ENCODE data around the gene CACNA1C.
"Not testable (repeated sequence)": the region's sequence is repeated elsewhere in the genome, so short reads cannot be mapped to it uniquely, and the experiment has no call there.

CACNA1C gene

DNA sequence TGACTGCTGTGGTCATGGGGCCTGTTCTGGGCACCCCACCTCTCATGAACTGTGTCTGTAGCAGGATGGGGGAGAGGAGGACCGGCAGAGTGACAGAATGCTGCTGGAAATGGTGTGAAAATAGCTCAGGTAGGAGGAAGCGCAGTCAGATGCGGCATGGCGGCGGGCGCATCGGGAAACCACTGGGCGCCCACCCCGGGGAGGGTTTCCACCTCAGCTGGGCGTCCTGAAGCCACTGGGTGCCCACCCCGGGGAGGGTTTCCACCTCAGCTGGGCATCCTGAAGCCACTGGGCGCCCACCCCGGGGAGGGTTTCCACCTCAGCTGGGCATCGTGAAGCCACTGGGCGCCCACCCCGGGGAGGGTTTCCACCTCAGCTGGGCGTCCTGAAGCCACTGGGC, 52.6 kb downstream of the CACNA1C start:
- not testable (repeated sequence) for H3K4me3 ChIP-seq (ENCODE audit: low read depth, low read length); DNase-seq (ENCODE audit: low read depth)

DNA sequence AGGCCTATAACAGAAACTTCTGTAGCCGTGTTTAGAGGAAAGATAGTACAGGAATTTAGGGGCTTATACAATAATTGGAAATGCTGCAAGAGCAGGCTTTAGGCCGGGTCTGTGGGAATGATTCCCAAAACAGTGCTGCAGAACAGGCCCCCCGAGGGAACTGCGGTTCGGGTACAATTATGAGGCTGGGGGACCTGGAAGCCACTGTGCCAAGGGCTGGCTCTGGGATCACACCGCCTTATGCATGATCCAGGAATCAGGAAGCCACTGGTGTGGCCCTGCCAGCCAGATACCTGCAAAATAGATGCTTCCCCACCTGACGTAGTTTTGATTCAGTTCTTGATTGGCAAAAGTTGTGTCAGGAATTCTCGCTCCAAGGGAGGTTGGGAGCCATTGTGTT, 55.4 kb downstream of the CACNA1C start:
- DNase-seq (ENCODE audit: low read depth): no peak

DNA sequence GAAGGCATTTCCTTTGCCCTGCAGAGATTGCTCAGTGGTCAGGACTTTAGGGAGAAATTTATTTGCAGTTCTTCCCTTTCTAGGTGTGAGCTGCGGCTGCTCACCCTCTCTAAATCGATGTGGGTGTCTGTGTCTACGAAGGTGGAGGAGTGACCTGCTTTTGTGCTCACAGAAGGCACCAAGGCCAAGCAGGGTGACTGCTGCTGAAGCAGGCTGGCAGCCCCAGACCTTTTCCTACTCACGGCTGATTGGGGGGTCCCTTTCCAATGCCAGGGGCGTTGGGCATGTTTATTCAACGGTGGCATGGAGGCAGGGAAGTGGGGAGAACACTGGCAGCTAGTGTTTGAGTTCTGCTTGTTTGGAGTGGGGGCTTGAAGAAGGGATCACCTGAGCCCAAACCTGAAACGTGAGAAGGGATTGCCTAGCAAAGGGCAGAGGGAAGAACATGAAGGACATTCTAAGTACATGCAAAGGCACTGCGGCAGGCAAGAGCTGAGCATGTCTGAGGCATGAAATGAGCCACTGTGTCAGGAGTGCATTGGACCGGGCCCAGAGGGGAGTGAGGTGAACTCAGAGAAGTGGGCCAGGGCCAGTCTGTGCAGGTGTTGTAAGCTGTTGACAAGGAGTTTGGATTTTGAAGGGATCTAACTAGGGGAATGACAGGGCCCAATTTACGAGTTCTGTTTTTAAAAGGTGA, 56.3 kb downstream of the CACNA1C start:
- no peak overlapping the region for H3K4me3 ChIP-seq (ENCODE audit: low read depth, low read length)
- DNase-seq (ENCODE audit: low read depth): no peak

More for the DNA sequence above, 55.4 kb downstream of the CACNA1C start:
- no peak overlapping the region for H3K4me3 ChIP-seq (ENCODE audit: low read depth, low read length)

DNA sequence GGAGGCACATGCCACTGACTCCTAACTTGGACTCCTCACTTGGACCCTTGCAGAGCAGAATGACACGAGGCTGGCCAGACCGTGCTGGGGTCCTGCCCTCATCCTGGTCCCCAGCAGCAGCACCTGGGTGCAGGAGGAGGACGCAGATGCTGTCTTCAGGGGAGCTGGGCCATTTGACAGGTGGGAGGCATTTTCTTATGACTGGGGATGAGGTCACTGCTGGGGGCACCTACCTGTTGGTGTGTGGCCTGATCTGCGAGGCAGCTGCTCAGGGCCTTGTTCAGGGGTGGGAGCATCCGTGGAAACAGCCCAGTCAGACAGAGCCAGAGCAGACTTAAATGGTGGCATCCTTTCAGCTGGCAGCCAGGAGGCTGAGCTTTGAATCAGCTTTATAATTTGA, 57.3 kb downstream of the CACNA1C start:
- no peak for DNase-seq (ENCODE audit: low read depth)
- no peak overlapping the region for H3K4me3 ChIP-seq (ENCODE audit: low read depth, low read length)

DNA sequence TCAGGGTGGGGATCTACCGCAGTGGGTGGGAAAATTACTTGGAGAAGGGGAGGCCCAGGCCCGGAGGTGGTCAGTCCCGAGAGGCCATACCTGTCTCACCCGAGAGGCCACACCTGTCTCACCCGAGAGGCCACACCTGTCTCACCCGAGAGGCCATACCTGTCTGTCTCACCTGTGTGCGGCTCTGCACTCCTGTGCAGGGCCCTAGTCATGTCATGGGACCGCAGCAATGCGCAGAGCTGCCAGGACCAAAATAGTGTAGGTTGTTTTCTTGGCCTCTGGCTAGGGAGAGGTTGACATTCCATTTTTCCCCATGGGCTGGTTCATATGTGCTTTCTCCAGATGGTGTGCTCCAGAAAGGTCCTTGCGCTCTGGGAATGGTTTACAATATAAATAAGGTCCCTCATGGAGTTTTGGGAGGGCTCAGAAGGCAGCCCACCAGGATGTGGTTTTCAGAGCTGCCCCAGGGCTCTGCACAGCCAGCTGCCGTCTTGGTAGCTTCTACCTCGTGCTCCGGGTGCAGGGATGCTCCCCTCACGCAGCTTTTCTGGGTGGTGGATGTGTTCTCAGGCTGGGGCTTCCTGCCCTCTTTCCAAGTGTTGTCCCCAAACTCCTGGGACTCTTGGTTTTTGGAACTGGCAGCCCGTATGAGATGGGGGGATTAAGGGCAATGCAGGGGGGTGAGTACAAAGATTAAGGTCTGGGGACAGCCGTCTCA, 58.2 kb downstream of the CACNA1C start:
- H3K4me3 ChIP-seq (ENCODE audit: low read depth, low read length): no peak overlapping the region
- DNase-seq (ENCODE audit: low read depth): no peak

DNA sequence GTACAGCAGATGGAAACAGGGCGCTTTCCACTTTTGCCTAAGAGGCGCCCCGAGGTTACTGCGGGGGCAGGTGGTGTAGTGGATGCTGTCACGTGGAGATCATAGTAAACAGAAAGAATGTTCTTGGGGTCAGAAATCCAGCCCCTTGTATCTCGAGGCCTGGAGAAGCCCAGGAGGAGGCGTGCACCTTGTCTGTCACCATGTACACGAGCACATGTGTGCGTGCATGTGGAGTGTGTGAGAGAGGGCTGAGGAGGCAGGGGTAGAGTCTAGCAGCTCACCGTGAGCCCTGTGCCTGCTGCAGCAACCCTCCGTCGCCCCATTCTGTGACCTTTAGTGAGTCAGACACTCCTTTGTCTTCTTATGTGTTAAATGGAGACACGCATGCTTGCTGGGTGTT, 59.0 kb downstream of the CACNA1C start:
- DNase-seq (ENCODE audit: low read depth): no peak
- no peak overlapping the region for H3K4me3 ChIP-seq (ENCODE audit: low read depth, low read length)

DNA sequence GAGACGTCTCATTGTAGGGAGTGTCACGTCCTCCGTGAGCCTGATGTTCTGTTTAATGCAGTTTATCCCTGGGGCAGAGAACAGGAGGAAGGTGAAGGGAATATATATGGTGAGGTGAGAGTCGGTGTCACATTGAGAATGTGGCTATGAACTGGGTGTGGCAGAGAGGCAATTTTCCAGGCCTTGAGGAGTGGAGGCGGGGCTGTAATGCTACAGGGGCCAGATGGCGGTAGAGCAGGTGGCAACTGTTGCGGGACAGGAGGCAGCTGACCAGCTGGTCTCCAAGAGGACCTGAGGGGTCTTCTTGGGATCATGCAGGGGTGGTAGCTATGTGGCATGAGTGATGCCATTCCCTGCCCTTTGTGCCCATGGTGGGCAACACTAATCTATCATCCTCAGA, 59.6 kb downstream of the CACNA1C start:
- no peak overlapping the region for H3K4me3 ChIP-seq (ENCODE audit: low read depth, low read length)
- no peak for DNase-seq (ENCODE audit: low read depth)

DNA sequence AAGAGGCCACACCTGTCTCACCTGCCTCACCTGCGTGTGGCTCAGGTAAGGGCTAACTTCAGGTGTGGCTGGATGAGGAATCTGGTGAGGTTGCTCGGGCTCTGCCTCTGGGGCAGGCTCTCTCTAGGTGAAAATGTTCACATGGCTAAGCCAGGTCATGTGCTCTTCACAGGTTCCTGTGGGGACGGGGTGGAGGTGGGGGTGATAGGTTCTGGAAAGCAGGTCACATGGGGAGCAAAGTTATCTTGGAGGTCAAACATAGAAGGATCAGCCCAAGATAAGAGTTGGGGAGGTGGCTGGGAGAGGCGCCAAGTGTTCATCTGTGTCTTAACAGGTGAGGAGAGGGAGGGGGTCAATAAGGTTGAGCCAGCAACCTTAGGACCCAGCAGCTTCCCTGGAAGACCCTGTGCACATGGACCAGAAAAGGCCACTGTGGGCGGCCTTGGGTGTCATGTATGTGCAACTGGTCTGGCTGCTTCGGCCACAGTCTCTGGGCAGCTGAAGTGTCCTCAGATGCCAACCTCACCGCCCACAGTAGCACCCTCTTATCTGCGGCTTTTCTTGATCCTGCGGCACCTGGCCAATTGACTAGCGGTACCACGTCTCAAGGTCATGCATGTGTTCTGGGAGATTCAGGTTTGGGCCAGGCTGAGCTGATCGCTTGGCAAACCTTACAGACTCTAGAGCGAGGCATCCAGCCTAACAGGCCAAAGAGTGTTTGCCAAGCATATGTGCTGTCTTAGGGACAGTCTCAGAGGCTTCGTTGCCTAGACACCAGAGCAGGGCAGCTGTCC, 60.5 kb downstream of the CACNA1C start:
- H3K4me3 ChIP-seq (ENCODE audit: low read depth, low read length): no peak overlapping the region
- no peak for DNase-seq (ENCODE audit: low read depth)

DNA sequence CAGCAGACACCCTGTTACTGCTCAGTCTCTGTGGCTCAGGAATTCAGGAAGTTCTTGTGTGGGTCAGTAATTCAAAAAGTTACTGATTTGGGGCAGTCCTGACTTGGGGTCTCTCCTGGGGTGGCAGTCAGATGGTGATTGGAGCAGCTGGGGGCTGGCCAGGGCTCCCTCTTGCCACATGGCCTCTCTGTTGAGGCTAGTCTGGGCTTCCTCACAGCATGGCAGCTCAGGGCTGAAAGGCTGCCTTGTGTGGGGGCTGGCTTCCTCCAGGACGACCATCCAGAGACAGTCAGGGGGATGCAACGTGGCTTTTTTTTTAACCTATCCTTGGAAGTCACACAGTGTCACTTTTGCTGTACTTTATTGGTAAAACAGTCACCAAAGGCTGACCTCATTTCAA, 61.3 kb downstream of the CACNA1C start:
- no peak overlapping the region for H3K4me3 ChIP-seq (ENCODE audit: low read depth, low read length)
- DNase-seq (ENCODE audit: low read depth): no peak

DNA sequence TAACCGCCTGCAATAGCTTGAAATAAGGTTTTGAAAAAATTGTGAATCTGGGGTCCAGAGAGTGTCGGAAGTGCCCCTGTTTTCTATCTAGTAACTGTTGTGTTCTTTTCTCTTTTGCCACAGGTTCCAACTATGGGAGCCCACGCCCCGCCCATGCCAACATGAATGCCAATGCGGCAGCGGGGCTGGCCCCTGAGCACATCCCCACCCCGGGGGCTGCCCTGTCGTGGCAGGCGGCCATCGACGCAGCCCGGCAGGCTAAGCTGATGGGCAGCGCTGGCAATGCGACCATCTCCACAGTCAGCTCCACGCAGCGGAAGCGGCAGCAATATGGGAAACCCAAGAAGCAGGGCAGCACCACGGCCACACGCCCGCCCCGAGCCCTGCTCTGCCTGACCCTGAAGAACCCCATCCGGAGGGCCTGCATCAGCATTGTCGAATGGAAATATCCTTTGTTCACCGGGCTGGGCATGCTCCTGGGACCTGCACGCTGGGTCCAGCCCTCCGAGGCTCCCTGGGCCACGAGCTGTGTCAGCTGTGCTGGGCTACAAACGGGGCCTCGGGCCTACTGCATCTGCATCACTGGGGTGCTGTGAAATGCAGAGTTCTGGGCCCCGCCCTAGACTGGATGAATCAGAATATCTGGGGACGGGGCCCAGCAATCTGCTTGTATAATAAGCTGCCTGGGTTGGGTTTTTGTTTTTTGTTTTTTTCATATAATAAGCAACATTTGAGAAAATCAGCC, 62.5 kb downstream of the CACNA1C start:
- H3K4me3 ChIP-seq (ENCODE audit: low read depth, low read length): no peak overlapping the region
- DNase-seq (ENCODE audit: low read depth): no peak

DNA sequence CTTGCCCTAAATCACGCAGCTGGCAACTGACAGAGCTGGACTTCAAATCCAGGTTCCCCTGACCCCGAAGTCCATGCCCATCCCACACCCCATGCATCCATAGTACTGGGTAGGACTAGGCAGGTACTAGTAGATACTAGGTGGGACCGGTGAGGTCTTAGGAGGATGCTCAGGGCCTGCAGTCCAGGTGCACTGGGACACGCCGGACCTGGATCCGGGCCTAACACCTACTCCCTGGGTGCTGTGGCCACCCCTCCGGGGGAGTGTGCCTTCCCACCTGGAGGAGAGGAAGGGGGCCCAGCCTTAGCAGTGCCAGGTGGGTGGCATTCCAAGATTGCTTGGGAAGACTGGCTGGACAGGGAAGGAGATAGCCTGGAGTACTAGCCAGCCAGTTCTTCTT, 64.8 kb downstream of the CACNA1C start:
- H3K4me3 ChIP-seq (ENCODE audit: low read depth, low read length): no peak overlapping the region
- no peak for DNase-seq (ENCODE audit: low read depth)

DNA sequence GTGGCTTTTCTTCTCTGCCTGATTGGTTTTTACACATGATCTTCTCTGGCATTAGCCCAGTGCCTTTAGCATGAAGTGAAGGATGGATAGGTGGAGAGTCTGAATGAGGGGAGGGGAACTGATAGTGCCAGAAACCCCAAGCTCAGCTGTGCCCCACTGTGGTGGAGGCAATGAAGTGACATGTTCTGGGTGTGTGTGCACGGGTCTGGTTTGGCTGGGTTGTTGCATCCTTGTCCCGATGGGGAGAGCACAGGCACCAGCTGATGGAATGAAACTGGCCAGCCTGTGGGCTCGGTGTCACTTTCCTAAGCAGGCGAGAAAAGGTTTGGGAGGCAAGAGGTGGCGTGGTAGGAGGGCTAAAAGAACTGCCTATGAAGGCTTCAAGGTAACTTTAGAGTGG, 65.3 kb downstream of the CACNA1C start:
- no peak for DNase-seq (ENCODE audit: low read depth)
- no peak overlapping the region for H3K4me3 ChIP-seq (ENCODE audit: low read depth, low read length)

DNA sequence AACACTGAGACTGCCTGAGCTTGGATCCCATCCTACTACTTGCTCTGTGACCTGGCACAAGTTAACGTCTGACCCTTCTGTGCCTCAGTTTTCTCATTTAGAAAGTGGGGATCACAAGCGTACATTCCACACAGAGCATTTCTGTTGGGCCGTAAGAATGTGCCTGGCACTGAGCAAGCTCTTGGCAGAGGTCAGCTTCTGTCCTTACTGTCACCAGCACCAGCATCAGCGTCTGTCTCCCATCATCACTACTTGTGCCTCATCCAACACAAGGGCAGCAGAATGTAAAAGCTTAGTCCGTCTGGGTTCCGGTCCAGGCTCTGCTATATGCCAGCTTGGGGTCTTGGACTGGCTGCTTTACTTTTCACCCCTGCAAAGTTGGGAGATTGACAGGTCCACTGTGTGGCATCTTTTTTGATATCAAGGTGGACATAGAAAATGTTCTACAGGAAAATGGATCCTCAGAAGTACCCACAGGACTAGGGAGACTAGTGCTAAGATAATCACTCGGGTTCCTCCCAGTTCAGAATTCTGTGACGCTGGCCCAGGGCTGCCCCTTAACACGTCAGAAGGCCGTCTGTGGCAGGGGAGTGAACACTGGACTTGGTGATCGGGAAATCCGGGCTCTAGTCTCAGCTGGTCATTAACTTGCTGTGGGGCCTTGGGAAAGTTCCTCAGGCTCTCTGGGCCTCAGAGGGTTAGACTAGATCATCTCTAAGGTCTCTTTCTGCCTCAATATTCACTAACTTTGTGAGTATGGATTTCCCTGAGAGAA, 65.9 kb downstream of the CACNA1C start:
- no peak for DNase-seq (ENCODE audit: low read depth)
- no peak overlapping the region for H3K4me3 ChIP-seq (ENCODE audit: low read depth, low read length)

DNA sequence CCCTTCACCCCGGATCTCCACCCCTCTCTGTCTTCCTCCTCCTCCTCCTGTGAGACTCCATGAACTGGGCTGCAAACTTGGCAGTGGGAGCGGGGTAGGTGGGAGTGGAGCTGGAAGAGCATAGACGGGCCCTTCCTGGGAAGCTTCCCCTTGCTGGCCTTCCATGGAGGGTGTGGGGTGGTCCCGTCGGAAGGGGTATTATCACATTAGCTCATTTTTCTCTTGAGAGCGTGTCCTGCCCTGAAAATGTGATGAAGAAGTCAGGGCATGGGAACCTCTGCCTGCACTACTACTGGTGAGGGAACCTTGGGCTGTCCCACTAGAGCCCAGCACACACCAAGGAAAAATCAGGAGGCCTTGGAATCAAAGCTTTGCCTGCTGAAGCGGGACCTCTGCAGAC, 66.5 kb downstream of the CACNA1C start:
- no peak overlapping the region for H3K4me3 ChIP-seq (ENCODE audit: low read depth, low read length)
- DNase-seq (ENCODE audit: low read depth): no peak

DNA sequence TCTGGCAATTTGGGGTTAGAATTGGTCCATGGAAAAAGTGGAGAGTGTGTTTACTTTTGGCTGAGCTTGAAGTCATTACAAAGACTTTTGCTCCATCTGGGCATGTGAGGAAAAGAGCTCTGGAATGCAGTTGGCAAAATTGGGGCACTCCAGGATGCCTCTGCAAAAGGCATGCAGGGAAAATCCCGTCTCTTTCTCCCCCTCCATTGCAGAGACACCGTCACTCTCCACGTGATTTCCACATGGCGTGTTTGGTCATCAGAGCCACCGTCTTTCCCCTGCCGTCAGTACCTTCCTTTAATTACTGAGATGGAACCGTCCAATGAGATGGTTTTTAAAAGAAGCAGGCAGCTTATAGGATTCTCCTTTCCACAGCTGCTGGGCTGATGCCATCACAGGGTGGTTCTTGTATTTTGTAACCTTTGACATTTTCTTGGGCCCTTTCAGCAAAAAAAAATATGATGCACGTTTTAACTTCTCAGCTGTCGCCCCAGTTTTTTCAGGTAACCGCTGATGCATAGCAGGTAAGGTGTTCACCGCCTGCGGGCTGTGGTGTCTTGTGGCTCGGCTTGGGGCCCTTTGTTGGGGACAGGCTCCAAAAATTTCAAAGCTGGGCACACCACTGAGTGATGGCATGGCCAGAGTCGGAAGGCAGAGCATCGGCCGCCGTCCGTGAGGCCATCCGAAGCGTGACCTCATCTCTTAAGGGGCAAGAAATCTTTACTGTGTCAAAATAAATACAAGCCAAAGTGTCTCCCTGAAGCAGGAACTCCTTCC, 68.4 kb downstream of the CACNA1C start:
- H3K4me3 ChIP-seq (ENCODE audit: low read depth, low read length): no peak overlapping the region
- no peak for DNase-seq (ENCODE audit: low read depth)

DNA sequence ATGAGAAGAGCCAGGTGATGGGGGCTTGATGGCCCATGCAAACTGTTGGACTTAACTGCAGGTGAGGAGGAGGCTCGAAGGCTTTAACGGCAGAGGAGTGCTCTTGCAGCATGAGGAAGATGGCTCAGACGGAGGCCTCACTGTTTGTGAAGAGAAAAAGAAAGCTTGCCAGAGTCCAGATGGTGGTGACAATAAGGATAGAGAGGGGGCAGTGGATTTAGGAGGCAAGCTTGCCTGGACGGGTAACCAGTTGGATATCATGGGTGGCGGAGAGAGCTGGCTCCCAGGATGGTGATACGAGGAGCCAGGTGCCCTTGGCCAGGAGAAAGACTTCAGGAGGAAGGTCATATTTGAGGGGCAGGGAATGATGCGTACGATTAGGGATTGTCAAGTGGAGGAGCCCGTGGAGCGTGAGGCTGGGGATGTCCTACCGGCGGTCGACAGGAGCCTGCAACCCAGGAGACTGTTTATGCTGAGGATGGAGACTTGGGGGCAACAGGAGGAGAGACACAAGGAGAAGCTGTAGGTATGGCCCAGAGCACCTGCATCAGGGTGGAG, 71.8 kb downstream of the CACNA1C start:
- no peak overlapping the region for H3K4me3 ChIP-seq (ENCODE audit: low read depth, low read length)
- DNase-seq (ENCODE audit: low read depth): no peak

DNA sequence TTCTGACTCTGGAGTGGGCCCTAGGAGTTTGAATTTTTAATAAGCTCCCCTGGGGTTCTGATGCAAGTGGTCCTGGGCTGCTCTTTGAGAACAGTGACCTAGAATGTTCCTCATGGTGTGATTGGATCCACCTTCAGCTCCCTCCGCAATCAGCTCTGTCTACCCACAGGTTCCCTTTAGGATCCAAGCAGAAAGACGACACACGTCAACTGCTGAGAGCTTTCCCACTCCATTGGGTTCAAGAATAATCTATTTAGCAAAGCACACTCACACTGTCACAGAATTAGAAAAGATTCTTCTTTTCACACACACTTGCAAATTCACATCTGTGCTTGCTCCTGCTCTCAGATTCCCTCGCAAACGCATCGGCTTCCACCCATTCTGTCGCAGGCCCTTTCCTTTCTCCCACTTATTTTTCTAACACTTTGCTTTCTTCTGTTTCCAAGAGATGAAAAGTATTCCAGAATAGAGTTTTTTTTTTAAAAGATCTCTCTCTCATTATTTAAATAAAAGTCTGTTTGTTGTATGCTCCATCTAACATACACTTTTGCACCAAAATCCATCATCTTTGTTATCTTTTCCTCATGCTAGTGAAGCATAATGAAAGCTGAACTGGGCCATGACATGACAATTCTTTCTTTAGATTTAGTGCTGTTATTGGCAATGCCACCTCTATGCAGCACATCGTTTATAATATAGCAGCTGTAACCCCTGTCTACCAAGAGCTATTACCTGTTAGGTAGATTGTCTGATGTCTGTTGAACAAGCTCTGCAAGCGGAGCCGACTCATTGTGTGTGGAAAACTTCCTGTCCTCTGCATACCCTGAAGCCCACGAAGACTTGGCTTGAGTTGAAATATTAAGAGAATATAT, 73.1 kb downstream of the CACNA1C start:
- no peak overlapping the region for H3K4me3 ChIP-seq (ENCODE audit: low read depth, low read length)
- DNase-seq (ENCODE audit: low read depth): no peak

All from skeletal muscle cell (primary cell).